Inferior parietal cortex (tissue), 1 donor: ENCODE data around the gene TAF3.
"Not testable (repeated sequence)": the region's sequence is repeated elsewhere in the genome, so short reads cannot be mapped to it uniquely, and the experiment has no call there.

Experiments
- DNase-seq: peaks from one replicate; pipeline ENCODE4 v3.0.0-alpha.2; 2016; ENCODE audit errors: extremely low spot score

The TAF3 gene

DNA sequence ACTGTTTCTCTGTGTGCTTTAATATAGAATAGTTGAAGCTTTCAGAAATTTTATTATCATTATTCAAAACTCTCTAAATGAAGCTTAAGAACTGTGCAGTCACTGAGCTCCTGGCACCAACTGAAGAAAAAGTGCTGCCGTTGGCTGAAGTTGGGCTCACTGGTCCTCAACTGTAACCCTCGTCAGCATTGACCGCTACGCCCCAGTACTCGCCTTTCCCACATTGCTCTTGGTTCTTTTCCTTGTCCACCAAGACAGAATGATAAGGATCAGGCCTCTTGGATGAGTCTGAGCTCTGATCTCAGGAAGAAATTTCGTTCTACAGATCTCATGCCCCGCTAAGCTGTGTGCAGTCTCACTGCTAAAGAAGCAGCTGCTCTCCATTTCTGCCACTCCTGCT, 7.9 kb upstream of the TAF3 start:
- DNase-seq, result no peak

DNA sequence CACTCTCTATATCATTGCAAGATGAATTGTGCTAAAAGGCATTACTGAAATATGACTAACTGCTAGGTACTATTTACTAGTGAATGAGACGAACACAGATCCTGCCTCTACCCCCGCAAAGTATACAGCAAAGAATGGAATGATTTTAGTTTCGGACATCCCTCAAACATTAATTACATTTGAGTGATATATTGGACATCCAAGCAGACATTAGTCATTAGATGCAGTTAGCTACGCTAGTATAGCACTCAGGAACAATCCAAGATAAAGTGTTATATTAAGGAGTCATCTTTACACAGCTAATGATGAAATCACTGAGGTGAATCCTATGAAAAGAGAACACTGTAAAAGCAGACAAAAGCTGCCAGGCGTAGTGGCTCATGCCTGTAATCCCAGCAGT, 7.3 kb upstream of the TAF3 start:
- DNase-seq, result no peak

DNA sequence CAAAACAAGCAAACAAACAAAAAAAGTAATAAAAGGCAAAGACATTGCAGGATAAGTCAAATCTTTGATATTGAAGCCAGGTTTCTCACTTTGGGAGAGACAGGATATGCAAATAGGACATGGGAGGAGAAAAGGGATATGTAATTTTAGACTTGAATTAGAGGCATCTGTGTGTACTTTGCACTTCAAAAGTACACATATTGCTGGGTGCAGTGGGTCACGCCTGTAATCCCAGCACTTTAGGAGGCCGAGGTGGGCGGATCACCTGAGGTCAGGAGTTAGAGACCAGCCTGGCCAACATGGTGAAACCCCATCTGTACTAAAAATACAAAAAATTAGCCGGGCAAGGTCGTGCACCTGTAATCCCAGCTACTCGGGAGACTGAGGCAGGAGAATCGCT, 6.6 kb upstream of the TAF3 start:
- DNase-seq, result not testable (repeated sequence)

DNA sequence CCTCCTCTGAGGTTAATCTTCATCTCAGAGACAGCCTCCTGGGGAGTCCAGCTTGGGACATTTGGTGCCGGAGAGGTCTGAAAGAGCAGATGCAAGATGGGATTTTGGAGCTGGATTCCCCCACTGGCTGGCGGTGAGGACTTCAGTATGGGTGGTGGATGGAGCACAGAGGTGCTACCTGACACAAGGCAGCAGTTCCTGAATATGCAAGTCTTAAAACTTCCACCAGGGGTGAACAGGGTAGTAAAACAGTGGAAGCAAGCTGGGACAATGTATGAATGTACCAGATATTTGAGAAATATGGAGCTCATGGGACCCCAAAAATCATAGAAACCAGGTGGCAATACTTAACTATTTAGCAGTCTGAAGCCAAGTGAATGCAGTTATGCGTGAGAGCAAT, 4.8 kb upstream of the TAF3 start:
- no peak for DNase-seq

DNA sequence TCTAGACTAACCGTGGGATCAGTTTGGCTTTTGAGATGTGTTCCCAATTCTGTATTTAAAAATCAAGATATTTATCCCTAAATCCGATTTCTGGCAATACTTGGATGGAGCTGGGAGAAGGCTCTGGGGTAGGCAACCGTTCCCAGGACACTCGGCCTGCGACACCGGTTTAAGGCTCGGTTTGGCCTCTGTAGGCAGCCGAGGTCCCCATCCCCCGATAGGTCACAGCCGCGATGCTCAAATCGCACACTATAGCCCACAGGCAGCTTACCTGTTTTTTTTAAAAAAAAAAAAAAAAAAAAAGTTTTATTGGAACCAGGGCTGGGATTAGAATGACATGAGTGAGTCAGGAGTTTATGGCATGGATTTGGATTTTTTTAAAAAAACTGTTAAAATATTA, 729 bp upstream of the TAF3 start:
- DNase-seq, result no peak

DNA sequence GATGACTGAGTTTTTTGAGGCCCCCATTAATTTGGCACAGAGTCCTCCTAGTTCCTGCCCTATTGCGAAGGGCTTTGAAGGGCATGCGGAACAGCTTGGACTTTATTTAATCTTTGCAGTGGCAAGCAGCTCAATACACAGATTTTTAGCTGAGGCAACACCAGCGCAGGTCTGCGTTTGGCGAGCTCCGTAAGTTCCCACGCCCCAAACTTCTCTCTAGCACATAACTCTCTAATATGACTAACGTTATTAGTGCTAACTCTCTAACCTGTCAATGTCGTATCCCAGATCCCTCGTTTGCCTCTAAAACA, 366 bp upstream of the TAF3 start:
- no peak for DNase-seq

DNA sequence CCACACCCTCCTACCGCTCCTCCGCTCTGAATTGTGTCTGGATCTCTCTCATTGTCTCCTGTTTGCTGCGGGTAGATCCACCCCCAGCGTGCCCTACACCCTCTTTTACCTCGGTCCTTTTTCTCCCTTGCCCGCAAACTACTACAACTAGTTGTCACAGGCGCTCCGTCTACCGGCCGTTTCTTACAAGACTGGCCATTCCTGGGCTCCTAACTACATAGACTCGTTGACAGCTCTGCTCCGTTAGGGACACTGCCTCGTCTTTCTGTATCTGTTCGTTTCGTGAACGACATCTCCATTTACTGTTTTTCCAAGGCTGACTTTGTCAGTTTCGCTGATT, 786 bp downstream of the TAF3 start:
- DNase-seq, result peak; percentile 70

DNA sequence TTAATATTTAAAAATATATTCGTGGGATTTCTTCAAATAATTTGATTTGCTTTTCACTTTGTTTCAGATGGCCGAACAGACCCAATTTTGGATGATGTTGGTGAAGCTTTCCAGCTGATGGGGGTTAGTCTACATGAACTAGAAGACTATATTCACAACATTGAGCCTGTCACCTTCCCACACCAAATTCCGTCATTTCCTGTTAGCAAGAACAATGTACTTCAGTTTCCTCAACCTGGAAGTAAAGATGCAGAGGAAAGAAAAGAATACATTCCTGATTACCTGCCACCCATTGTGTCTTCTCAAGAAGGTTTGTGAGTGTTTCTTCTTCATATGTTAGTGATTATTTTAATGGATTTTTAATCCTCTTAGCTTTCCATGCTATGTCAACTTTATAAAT, 5.9 kb downstream of the TAF3 start:
- DNase-seq, result no peak

DNA sequence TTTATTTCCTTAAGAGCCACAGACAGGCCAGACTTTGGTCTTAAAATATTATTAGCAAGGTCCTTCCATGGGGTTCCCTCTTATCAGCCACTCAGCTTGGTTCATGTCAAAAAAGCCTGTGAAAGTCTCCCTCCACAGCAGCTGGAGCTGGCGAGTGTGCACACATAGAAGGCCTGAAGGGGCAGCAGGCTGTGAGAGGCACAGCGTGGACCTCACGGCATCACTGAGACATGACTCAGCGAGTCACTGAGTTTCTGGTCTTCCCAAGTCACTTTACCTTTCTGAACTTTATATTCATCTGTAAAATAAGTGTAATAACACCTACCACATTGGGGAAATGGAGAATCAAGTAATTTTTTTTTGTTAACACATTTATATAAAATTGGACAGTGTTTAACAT, 8.7 kb downstream of the TAF3 start:
- DNase-seq, result no peak

DNA sequence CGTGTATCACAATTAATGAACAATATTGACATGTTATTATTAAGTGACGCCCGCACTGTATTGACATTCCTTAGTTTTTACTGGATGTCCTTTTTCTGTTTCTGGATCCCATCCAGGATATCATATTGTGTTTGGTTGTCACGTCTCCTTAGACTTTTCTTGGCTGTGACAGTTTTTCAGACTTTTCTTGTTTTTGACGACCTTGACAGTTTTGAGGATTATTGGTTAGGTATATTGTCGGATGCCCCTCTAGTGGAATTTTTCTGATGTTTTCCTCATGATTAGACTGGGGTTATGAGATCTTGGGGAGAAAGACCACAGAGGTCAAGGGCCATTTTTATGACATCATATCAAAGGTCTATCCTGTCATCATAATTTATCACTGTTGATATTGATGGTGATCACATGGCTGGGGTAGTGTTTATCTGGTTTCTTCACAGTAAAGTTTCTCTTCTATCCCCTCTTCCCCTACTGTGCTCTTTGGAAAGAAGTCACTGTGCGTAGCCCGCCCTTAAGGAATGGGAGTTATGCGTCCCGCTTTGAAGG, 11.1 kb downstream of the TAF3 start:
- no peak for DNase-seq

DNA sequence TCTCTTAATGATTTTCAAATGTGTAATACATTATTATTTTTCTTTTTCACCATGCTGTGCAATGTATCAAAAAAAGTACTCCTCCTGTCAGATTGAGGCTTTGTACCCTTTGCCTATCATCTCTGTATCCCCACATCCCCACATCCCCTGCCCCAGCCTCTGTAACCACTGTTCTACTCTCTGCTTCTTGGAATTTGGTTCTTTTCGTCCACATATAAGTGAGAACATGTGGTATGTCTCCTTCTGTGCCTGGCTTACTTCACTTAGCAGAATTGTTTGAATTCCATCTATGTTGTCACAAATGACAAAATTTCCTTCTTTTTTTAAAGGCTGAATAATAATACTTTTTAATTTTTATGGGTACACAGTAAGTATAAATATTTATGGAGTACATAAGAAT, 13.8 kb downstream of the TAF3 start:
- DNase-seq, result no peak

DNA sequence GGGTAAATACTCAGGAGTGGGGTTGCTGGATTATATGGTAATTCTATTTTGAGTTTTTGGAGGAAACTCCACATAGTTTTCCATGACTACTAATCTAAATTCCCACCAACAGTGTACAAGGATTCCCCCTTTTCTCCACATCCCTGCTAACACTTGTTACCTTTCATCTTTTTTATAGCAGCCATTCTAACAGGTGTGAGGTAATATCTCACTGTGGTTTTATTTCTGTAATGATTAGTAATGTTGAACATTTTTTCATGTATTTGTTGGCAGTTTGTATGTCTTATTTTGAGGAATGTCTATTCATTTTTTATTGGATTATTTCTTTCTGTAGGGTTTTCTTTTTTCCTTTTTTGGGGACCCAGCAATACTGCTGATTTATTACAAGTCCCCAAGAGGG, 14.9 kb downstream of the TAF3 start:
- no peak for DNase-seq

DNA sequence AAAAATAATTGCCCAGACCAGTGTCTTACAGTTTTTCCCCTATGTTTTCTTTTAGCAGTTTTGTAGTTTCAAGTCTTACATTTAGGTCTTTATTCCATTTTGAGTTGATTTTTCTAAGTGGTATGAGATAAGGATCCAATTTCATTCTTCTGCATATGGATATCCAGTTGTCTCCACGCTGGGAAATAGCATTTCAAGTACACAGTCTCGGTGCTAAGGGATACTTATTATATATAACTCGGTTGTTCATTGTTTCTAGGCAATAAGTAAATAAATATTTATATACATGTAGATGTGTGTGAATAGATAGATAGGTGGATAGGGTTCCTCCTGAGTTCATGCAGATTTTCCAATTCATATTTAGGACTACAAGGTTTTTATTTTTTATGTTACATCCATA, 16.0 kb downstream of the TAF3 start:
- no peak for DNase-seq

DNA sequence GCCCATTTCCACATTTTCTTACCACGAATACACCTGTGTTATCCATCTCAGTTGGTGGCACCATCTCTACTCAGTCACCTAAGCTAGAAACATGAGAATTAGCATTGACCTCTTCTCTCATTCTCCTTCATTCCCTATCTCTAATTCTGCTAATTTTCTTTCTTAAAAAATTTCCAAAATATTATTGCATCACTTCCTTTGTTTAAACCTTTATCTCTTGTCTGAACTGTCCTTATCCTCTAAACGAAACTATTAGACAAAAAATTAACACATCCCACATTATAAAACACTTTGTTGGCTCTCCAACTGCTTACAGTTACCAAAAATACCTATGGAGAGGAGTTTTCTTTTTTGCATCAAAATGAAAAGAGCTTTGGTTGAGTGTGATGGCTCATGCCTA, 18.3 kb downstream of the TAF3 start:
- no peak for DNase-seq

DNA sequence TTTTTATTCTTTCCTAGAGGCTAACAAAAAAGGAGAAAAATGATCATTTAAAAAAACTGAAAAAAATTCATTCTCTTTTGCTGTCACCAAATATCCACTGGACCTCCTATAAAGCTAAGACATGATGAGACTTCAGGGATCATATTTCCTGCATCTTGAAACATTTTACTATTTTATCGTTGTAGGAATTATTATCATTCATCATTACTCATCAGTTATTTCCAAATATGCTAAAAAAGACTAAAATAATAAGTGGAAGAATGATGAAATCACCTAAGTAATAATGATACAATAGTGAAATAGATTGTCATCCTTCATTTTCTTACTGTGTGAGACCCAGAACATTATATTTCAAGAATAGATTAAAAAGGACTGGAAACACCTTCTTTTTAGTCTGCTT, 28.3 kb downstream of the TAF3 start:
- no peak for DNase-seq

DNA sequence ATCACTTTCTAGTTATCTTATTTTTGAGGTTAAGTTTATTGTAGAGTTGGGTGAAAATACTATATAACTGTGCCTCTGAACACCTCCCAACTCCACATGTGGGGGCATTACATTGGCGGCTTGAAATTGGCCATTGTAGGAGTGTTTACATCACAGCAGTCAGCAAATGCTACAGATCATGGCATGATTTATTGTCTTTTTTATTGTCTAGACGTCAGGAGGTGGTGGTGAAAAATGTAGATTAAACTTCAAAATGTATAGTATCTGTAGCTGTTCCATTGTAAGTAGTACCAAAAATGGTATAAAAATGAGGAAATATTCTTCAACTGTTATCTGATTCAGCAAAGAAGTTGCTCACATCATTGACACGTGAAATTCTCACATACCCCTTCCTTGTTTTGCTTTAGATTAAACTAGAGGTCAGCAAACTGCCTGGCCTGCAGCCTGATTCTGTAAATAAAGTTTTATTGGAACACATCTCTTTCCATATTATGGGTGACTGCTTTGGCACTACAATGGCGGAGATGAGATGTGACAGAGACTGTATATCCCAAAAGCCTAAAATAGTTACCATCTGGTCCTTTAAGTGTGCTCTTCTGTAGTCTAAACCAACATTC, 35.0 kb downstream of the TAF3 start:
- no peak for DNase-seq

DNA sequence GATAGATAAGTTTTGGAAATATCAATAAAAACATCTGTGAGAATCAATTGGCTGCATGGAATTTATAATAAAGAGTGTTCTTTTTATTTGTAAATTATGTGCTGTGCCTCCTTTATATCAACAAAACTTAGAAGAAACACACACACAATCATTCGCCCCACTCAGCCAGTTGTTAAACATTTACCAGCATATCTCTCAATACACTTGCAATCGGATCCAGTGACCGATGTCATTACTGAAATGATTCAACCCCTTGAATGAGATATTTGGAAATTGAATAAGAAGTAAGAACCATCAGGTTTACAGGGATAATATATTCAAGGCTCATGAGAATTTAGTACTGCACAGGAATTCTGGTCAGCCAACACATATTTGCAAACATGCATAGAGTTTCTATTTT, 35.6 kb downstream of the TAF3 start:
- DNase-seq, result no peak

DNA sequence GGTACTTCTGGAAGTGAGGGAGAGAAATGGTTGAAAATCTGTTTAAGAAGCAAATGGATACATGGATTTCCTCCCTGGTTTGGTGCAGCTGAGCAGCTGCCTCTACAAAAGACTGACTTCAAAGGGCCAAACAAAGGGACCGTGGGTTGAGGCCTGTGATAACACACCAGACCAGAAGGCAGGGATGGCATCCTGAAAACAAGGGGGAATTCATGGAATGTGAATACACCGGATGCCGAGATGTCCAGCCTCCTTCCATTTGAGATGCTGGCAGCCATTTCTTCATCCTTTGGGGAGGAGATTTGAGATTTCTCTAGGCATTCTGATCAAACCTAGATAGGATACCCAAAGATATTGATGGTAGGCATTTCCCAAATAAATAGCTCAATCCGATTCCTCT, 36.9 kb downstream of the TAF3 start:
- no peak for DNase-seq

DNA sequence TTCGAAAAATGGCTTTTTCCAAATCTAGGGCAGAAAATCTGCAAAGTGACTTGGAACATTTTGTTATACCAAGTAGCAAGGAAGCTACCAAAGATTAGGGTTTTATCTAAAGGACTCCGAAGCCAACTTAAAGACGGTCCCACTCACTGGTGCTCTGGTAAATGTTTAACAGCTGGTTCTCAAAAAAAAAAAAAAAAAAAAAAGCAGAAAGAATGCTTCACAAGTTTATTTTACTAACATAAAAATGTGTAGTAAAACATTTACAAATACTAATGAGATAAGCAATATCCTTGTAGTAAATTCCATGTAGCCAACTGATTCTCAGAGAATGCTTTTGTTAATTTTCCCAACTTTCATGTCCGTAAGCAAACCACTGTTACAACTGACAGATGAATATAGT, 38.4 kb downstream of the TAF3 start:
- DNase-seq, result no peak

DNA sequence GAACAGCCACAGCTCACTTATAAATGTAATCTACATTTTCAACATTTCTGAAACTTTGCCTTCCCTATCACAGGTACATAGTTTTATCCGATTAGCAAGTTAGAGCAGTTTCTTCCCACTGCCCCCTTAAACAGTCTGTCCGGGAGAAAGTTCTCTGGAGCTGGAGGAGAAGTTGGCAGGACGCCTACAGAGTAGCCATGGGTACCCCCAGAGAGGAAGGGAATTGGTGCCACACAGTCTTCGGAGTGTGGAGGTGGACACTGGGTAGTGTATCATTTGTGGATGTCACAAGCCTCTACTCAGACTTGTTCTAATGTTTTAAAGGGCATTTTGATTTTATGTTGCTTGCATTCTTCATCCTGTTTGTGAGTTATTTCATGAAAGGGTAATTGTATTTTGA, 39.0 kb downstream of the TAF3 start:
- no peak for DNase-seq

DNA sequence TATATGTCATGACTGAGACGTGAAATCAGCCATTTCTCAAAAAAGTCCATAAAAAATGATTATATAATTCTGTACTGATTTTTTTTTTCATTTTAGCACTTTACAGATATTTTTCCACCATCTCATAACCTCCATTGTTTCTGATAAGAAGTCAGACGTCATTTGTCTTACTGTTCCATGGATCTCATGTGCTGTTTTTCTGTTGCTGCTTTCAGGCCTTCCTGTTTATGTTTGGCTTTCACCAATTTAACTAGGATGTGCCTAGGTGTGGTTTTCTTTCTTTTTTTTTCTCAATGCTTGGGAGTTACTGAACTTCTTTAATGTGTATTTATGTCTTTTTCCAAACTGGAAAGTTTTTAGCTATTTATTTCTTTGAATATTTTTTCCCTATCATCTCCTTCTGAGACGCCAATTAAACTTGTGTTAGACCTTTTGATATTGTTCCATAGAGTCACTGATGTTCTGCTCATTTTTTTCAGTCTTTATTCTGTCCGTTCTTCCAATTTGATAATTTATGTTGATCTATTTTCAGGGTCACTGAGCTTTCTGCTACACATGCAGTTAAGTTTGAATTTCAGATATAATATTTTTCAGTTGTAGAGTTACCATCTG, 43.3 kb downstream of the TAF3 start:
- DNase-seq, result no peak

DNA sequence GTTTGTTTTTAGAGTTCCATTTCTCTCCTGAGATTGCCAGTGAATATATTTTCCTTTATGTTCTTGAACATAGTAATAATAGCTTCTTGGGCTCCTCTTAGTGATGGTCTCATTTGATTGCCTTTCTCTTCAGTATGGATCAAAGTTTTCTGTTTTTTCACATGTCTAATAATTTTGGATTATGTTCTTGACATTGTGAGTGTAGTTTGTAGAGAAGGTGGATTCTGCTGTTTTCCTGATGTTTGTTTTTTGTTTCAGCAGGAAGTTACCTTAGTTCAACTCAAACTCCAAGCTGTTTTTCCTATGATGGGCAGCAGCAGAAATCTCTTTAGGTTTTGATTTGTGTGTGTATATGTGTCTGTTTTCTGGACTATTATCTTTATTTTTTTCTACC, 43.8 kb downstream of the TAF3 start:
- no peak for DNase-seq

DNA sequence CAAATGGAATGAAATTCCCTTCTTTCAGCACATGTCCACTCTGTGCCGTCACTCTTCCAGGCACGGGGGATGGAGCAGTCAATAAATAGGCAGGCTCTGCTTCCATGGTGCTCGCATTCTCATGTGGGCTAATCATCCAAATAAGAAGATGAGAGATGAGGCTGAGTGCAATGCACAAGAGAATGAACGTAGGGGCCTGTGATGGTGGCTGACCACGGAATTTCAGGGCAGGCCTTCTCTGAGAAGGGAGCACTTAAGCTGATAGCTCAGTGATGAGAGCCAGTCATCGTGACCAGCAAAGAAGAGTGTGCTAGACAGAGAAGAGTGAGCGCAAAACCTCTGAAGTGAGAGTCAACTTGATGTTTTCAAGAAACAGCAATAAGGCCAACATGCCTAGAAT, 47.9 kb downstream of the TAF3 start:
- DNase-seq, result no peak

DNA sequence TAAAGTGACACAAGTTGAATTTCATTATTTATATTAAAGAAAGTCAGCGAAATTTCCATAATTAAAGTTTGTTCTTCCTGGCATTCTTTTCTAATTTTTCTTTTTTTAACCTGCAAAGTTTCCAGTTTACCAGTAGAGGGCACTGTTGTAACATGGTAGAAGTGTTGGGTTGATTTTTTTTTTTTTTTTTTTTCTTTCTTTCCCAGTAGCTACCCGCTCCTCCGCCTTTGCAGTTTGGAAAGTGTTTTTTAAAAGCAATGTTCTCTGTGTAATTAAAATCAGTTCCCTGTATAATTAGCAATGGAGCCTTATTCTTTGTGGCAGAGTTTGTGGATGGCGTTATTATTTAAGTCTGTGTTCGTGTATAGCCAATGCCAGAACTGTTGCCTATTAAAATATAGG, 53.7 kb downstream of the TAF3 start:
- peak; percentile 67 for DNase-seq
